ENCODE data around the gene LSAMP.

- no peak for TF ChIP-seq EP300 (IDR thresholded peaks at IDR 0.05)
- no peak for TF ChIP-seq POLR2A (IDR thresholded peaks at IDR 0.05)
- no peak for TF ChIP-seq POLR2AphosphoS5 (IDR thresholded peaks at IDR 0.05)
- TF ChIP-seq CTCF (IDR thresholded peaks at IDR 0.05): no peak
These were observed 206.3 kb downstream of the LSAMP start for GRCh38 chr3:116238846-116239565.
